Measurements from ENCODE around the gene PPP1R26.
"Not testable (repeated sequence)": the region's sequence is repeated elsewhere in the genome, so short reads cannot be mapped to it uniquely, and the experiment has no call there.

PPP1R26 gene

GRCh38 chr9:135450956-135451355, 28.6 kb upstream of the PPP1R26 start:
- H3K27me3 ChIP-seq, result peaks cover 0 to 6% of the 10 kb centered on the region in 2 donors
- H3K4me3 ChIP-seq, result no peak overlapping the region
- intact Hi-C loops (cut with DNase I; ENCODE audit: low total_unique reads), result no loop called here
- DNase-seq, result no peak
- H3K9me3 ChIP-seq, result peaks cover 0 to 21% (median 10%) of the 10 kb centered on the region in 3 donors
- H3K4me1 ChIP-seq, result no peaks in the 10 kb centered on the region
- no peak overlapping the region for H3K27ac ChIP-seq
- no peaks in the 10 kb centered on the region for H3K36me3 ChIP-seq
- no peak for TF ChIP-seq CTCF (IDR thresholded peaks at IDR 0.05)

- H3K4me3 ChIP-seq; H3K27ac ChIP-seq; H3K4me1 ChIP-seq; H3K36me3 ChIP-seq; DNase-seq; H3K27me3 ChIP-seq; intact Hi-C loops (cut with DNase I; ENCODE audit: low total_unique reads): not testable (repeated sequence)
- peaks cover 0 to 21% (median 10%) of the 10 kb centered on the region in 3 donors for H3K9me3 ChIP-seq
Measured at GRCh38 chr9:135451909-135452308, 27.7 kb upstream of the PPP1R26 start.

- H3K4me3 ChIP-seq, result no peak overlapping the region
- no peak for DNase-seq
- no peak for TF ChIP-seq CTCF (IDR thresholded peaks at IDR 0.05)
- H3K36me3 ChIP-seq, result no peaks in the 10 kb centered on the region
- no peaks in the 10 kb centered on the region for H3K27me3 ChIP-seq
- H3K9me3 ChIP-seq, result peaks cover 0 to 21% (median 10%) of the 10 kb centered on the region in 3 donors
- H3K27ac ChIP-seq, result no peak overlapping the region
- intact Hi-C loops (cut with DNase I; ENCODE audit: low total_unique reads), result no loop called here
- H3K4me1 ChIP-seq, result no peaks in the 10 kb centered on the region
Measured at GRCh38 chr9:135454737-135455136, 24.8 kb upstream of the PPP1R26 start.

GRCh38 chr9:135455401-135456030, 24.1 kb upstream of the PPP1R26 start:
- DNase-seq, result no peak
- Histone ChIP-seq H3K36me3 (no peaks in the 10 kb centered on the region), H3K27me3 (peaks cover 0 to 3% of the 10 kb centered on the region in 2 donors), H3K4me3 (no peak overlapping the region), H3K4me1 (no peaks in the 10 kb centered on the region), H3K9me3 (peaks cover 0 to 21% (median 10%) of the 10 kb centered on the region in 3 donors), H3K27ac (no peak overlapping the region)
- no peak for TF ChIP-seq CTCF (IDR thresholded peaks at IDR 0.05)
- intact Hi-C loops (cut with DNase I; ENCODE audit: low total_unique reads), result no loop called here

GRCh38 chr9:135456436-135457104, 23.0 kb upstream of the PPP1R26 start:
- no peaks in the 10 kb centered on the region for H3K36me3 ChIP-seq
- H3K27ac ChIP-seq, result no peak overlapping the region
- H3K4me3 ChIP-seq, result no peak overlapping the region
- intact Hi-C loops (cut with DNase I; ENCODE audit: low total_unique reads), result no loop called here
- peaks cover 0 to 21% (median 10%) of the 10 kb centered on the region in 3 donors for H3K9me3 ChIP-seq
- TF ChIP-seq CTCF (IDR thresholded peaks at IDR 0.05), result no peak
- H3K27me3 ChIP-seq, result peaks cover 0 to 3% of the 10 kb centered on the region in 2 donors
- no peak for DNase-seq
- no peaks in the 10 kb centered on the region for H3K4me1 ChIP-seq

- H3K27me3 ChIP-seq; H3K36me3 ChIP-seq; intact Hi-C loops (cut with DNase I; ENCODE audit: low total_unique reads): not testable (repeated sequence)
Measured at GRCh38 chr9:135458478-135458877, 21.1 kb upstream of the PPP1R26 start.

More at GRCh38 chr9:135458478-135458877, 21.1 kb upstream of the PPP1R26 start:
- H3K9me3 ChIP-seq, result peaks cover 0 to 20% (median 10%) of the 10 kb centered on the region in 3 donors
- H3K4me1 ChIP-seq, DNase-seq, H3K27ac ChIP-seq, H3K4me3 ChIP-seq: not testable (repeated sequence)
